GM23338 (cell line): ENCODE results near the gene MMP28. TPM values are rescaled to one million over a fixed set of nuclear protein-coding genes. Genes with fewer than 3 reads are reported as not detected.
A peak's percentile ranks its signal among the peaks of the same experiment; 100 is the strongest.

Experiments
- ATAC-seq: fragments of 200-7000 bp; cut with Tn5 transposase; 3 replicates; pipeline ENCODE4 v1.9.1; 2020
- DNase-seq: peaks from one replicate; pipeline ENCODE4 v3.0.0-alpha.2; 2015; ENCODE audit warnings: low spot score
- H2AFZ ChIP-seq: fragments of 200-600 bp; sonication (generic); 2 replicates; pipeline ENCODE4 v1.8.0; 2016; ENCODE audit warnings: antibody characterized with exemption, mild to moderate bottlenecking, moderate library complexity
- H3F3A ChIP-seq: fragments of 200-600 bp; sonication (generic); replicated peaks from 2 replicates; pipeline ENCODE4 v1.8.0; 2017; ENCODE audit warnings: antibody characterized with exemption, mixed run types, low read depth
- H3K27ac ChIP-seq: fragments of 200-600 bp; sonication (generic); 2 replicates; pipeline ENCODE4 v1.6.1; 2016; ENCODE audit warnings: low read depth
- H3K27me3 ChIP-seq: fragments of 200-600 bp; sonication (generic); 2 replicates; pipeline ENCODE4 v1.8.0; 2016; ENCODE audit warnings: mild to moderate bottlenecking, mixed run types, moderate library complexity; ENCODE audit not compliant: insufficient read depth
- H3K36me3 ChIP-seq: fragments of 200-600 bp; sonication (generic); 2 replicates; pipeline ENCODE4 v1.8.0; 2016; ENCODE audit warnings: mild to moderate bottlenecking; ENCODE audit not compliant: insufficient read depth
- H3K4me1 ChIP-seq: fragments of 200-600 bp; sonication (generic); 2 replicates; pipeline ENCODE4 v1.8.0; 2016; ENCODE audit warnings: mild to moderate bottlenecking, moderate library complexity; ENCODE audit not compliant: insufficient read depth
- H3K4me2 ChIP-seq: fragments of 200-600 bp; sonication (generic); 2 replicates; pipeline ENCODE4 v1.7.1; 2017; ENCODE audit warnings: mixed run types
- H3K4me3 ChIP-seq: fragments of 200-600 bp; sonication (generic); 2 replicates; pipeline ENCODE4 v1.6.1; 2016; ENCODE audit warnings: mixed run types
- H3K79me2 ChIP-seq: fragments of 200-600 bp; sonication (generic); replicated peaks from 2 replicates; pipeline ENCODE4 v1.8.0; 2017; ENCODE audit warnings: mild to moderate bottlenecking; ENCODE audit not compliant: insufficient read depth
- H3K9me2 ChIP-seq: fragments of 200-600 bp; sonication (generic); 2 replicates; pipeline ENCODE4 v1.8.0; 2017; ENCODE audit not compliant: insufficient read depth
- H4K20me1 ChIP-seq: fragments of 200-600 bp; sonication (generic); replicated peaks from 2 replicates; pipeline ENCODE4 v1.8.0; 2017; ENCODE audit warnings: mild to moderate bottlenecking; ENCODE audit not compliant: insufficient read depth
- H3K27ac Mint-ChIP-seq: 2 replicates; pipeline ENCODE4 v1.8.0; 2020; ENCODE audit warnings: inconsistent platforms, mild to moderate bottlenecking, moderate library complexity, mixed read lengths
- H3K27me3 Mint-ChIP-seq: 3 replicates; pipeline ENCODE4 v1.8.0; 2022; ENCODE audit warnings: low read depth, mild to moderate bottlenecking, moderate library complexity, mixed read lengths, inconsistent platforms; ENCODE audit not compliant: insufficient read depth, poor library complexity
- H3K36me3 Mint-ChIP-seq: 3 replicates; pipeline ENCODE4 v1.8.0; 2021; ENCODE audit warnings: low read depth, mild to moderate bottlenecking, inconsistent platforms, moderate library complexity, mixed read lengths
- H3K4me1 Mint-ChIP-seq: 3 replicates; pipeline ENCODE4 v1.8.0; 2020; ENCODE audit warnings: mild to moderate bottlenecking, inconsistent platforms, mixed read lengths
- H3K4me3 Mint-ChIP-seq: 3 replicates; pipeline ENCODE4 v1.8.0; 2021; ENCODE audit warnings: moderate library complexity, mild to moderate bottlenecking, inconsistent platforms, mixed read lengths
- H3K9me3 Mint-ChIP-seq: 3 replicates; pipeline ENCODE4 v1.8.0; 2020; ENCODE audit warnings: moderate library complexity, mild to moderate bottlenecking, inconsistent platforms, mixed read lengths
- CREB1 ChIP-seq: fragments of 250-450 bp; sonication (Bioruptor Pico); IDR thresholded peaks from 2 replicates; pipeline ENCODE4 v1.5.0; 2020; ENCODE audit warnings: low read depth, mild to moderate bottlenecking, moderate library complexity
- EZH2 ChIP-seq: fragments of 200-600 bp; sonication (generic); IDR thresholded peaks from one replicate; pipeline ENCODE4 v1.8.0; 2017; ENCODE audit warnings: antibody characterized with exemption, mild to moderate bottlenecking, low read depth; ENCODE audit not compliant: unreplicated experiment
- EZH2phosphoT487 ChIP-seq: fragments of 200-600 bp; sonication (generic); IDR thresholded peaks from one replicate; pipeline ENCODE4 v1.8.1; 2018; ENCODE audit warnings: antibody characterized with exemption; ENCODE audit not compliant: unreplicated experiment
- JUNB ChIP-seq: IDR thresholded peaks from one replicate; pipeline ENCODE4 v1.6.1; 2016; ENCODE audit warnings: antibody characterized with exemption; ENCODE audit not compliant: unreplicated experiment
- NANOG ChIP-seq: IDR thresholded peaks from 2 replicates; pipeline ENCODE4 v1.6.1; 2016; ENCODE audit warnings: antibody characterized with exemption, borderline replicate concordance
- POLR2AphosphoS5 ChIP-seq: IDR thresholded peaks from 2 replicates; pipeline ENCODE4 v1.6.1; 2016; ENCODE audit warnings: antibody characterized with exemption, low read depth
- STAT1 ChIP-seq: IDR thresholded peaks from one replicate; pipeline ENCODE4 v1.6.1; 2016; ENCODE audit warnings: antibody characterized with exemption; ENCODE audit not compliant: unreplicated experiment
- ZNF114 ChIP-seq: fragments of 250-450 bp; sonication (Bioruptor Pico); IDR thresholded peaks from 2 replicates; pipeline ENCODE4 v1.5.0; 2020; ENCODE audit warnings: mild to moderate bottlenecking, moderate library complexity
- ZNF331 ChIP-seq: fragments of 250-450 bp; sonication (Bioruptor Pico); IDR thresholded peaks from 2 replicates; pipeline ENCODE4 v1.5.0; 2020; ENCODE audit warnings: low read depth, mild to moderate bottlenecking, moderate library complexity
- polyA plus RNA-seq: library from polyadenylated mRNA; unstranded; fragments of >200 nt; fragmentation: Nextera tagmentation; extraction: Ambion mirVana; gene quantifications from 2 replicates; pipeline ENCODE4 v1.2.1, GENCODE V29; 2016
- total RNA-seq: library from RNA; depleted of rRNA; stranded (reverse); fragments of >200 nt; shearing (Covaris generic); gene quantifications from 2 replicates; pipeline ENCODE4 v1.2.3, GENCODE V29; 2014
- TF ChIP-seq, protein P1 (sequence below): IDR thresholded peaks from one replicate; pipeline ENCODE4 v1.6.1; 2018; ENCODE audit warnings: antibody characterized with exemption; ENCODE audit not compliant: unreplicated experiment
- TF ChIP-seq, protein P2 (sequence below): IDR thresholded peaks from 2 replicates; pipeline ENCODE4 v1.6.1; 2016; ENCODE audit warnings: antibody characterized with exemption
- TF ChIP-seq, protein P3 (sequence below), 2 experiments: fragments of 200-600 bp in 1 of 2; sonication (generic) in 1 of 2; conservative IDR thresholded peaks; 2 replicates each; pipeline versions ENCODE4 v1.5.1 to v1.6.1; 2016 to 2017; ENCODE audit warnings: antibody characterized with exemption in 2 of 2, low read depth in 2 of 2, mild to moderate bottlenecking in 2 of 2, moderate library complexity in 1 of 2

The MMP28 gene
- total and polyA plus RNA-seq, 2 experiments from 2014 or later = not detected

DNA sequence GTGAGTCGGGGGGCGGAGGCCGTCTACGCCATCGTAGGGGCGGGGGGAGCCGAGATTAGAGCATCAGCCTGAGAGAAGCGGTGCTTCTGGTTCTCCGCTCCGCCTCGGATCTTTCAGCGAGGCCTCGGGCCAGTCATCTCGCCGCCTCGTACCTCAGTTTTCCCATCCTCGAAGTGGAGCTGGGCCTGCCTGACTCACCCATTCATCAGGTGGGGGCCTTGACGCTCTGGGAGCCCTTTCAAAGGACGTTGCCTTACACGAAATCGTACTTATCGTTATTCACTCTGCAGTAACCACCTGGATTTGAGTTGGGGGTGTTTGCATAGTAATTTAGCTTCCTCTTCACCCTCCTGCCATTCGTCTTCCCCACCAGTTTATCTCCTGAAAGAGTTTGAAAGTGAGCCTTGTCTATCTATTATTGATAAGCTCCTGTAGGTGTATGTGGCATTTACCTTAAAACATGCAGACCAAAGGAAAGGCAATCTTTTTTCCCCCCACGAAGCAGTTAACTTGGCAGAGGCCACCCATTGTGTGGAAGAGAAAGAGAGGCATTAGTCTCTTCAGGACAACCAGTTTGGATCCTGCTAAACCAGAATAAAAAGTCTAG is 14.5 kb upstream of the MMP28 start (continued):
- no peak for TF ChIP-seq EZH2phosphoT487
- no peak for TF ChIP-seq STAT1
- no peak for TF ChIP-seq POLR2AphosphoS5
- TF ChIP-seq EZH2 = no peak
- no peak for TF ChIP-seq ZNF331
- TF ChIP-seq, protein P1, sequence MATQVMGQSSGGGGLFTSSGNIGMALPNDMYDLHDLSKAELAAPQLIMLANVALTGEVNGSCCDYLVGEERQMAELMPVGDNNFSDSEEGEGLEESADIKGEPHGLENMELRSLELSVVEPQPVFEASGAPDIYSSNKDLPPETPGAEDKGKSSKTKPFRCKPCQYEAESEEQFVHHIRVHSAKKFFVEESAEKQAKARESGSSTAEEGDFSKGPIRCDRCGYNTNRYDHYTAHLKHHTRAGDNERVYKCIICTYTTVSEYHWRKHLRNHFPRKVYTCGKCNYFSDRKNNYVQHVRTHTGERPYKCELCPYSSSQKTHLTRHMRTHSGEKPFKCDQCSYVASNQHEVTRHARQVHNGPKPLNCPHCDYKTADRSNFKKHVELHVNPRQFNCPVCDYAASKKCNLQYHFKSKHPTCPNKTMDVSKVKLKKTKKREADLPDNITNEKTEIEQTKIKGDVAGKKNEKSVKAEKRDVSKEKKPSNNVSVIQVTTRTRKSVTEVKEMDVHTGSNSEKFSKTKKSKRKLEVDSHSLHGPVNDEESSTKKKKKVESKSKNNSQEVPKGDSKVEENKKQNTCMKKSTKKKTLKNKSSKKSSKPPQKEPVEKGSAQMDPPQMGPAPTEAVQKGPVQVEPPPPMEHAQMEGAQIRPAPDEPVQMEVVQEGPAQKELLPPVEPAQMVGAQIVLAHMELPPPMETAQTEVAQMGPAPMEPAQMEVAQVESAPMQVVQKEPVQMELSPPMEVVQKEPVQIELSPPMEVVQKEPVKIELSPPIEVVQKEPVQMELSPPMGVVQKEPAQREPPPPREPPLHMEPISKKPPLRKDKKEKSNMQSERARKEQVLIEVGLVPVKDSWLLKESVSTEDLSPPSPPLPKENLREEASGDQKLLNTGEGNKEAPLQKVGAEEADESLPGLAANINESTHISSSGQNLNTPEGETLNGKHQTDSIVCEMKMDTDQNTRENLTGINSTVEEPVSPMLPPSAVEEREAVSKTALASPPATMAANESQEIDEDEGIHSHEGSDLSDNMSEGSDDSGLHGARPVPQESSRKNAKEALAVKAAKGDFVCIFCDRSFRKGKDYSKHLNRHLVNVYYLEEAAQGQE = no peak
- TF ChIP-seq JUNB = no peak
- no peak for TF ChIP-seq NANOG
- TF ChIP-seq ZNF114 (CRISPR knock-in tag) = no peak
- TF ChIP-seq CREB1 (CRISPR knock-in tag) = no peak
- TF ChIP-seq, protein P2, sequence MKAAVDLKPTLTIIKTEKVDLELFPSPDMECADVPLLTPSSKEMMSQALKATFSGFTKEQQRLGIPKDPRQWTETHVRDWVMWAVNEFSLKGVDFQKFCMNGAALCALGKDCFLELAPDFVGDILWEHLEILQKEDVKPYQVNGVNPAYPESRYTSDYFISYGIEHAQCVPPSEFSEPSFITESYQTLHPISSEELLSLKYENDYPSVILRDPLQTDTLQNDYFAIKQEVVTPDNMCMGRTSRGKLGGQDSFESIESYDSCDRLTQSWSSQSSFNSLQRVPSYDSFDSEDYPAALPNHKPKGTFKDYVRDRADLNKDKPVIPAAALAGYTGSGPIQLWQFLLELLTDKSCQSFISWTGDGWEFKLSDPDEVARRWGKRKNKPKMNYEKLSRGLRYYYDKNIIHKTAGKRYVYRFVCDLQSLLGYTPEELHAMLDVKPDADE = no peak

DNA sequence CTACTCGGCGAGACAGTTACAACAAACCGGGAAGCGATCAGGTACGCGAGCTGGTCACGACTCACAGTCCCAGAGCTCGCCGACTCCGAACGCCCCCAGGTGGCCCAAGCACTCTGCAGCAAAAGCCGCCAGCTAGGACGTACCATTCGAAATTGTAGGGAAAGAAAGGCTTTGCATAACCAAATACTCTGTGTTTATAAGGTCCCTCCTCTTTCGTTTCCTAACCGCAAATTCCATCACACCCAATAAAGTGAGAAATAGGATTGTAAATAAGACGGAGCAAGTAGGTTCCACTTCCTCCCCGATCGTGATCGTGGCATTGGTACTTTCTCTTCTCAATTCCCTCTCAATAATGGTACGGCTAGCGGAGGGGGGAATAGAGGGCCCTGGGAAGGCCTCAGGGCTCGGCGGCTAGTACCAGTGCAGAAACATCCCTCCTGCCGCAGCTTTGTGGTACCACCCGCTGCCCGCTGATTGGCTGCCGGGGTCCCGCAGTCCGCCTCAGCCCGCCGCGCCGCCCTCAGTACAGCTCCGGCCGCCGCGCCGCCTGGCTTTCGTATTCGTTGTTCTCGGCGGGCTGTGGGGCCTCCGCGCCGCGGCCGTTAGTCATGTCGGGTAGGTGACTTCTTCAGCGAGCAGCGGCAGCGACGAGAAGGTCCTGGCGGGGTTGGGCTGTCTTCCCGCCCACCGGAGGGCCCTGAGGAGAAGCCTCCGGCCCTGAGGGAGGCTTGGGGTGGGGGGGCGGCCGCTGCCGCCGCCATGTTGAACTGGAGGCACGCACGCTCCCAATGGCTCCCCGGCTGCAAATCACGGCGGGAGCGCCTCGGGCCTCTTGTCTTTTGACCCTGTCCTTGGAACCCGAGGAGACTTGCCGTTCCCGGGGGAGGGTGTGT is 13.8 kb upstream of the MMP28 start, which contains the start of gene TAF15:
Gene TAF15 (plus strand): TSS at position 523 of the 893 bp plus-strand sequence. CDS start 86 bp downstream, at position 609.
- Mint-ChIP-seq H3K4me1 (peaks cover 27% of the 10 kb centered on the region), H3K36me3 (peaks cover 32% of the 10 kb centered on the region), H3K27me3 (peaks cover 9% of the 10 kb centered on the region), H3K27ac (peak within 1 kb of the TSS; percentile 100), H3K4me3 (peak within 1 kb of the TSS; percentile 95), H3K9me3 (no peaks in the 10 kb centered on the region; the same call in 2 of the 3 replicates)
- ATAC-seq = peak; percentile 91
- H3K4me2 ChIP-seq = peak within 1 kb of the TSS; percentile 92
- H3K36me3 ChIP-seq = no peaks in the 10 kb centered on the region
- H3K79me2 ChIP-seq = peaks cover 48% of the 10 kb centered on the region
- H2AFZ ChIP-seq = peak within 1 kb of the TSS; percentile 1
- H3K9me2 ChIP-seq = no peaks in the 10 kb centered on the region
- H4K20me1 ChIP-seq = peaks cover 35% of the 10 kb centered on the region
- H3K27me3 ChIP-seq = no peaks in the 10 kb centered on the region
- no peaks in the 10 kb centered on the region for H3F3A ChIP-seq
- H3K4me1 ChIP-seq = peaks cover 21% of the 10 kb centered on the region
- H3K27ac ChIP-seq = peak within 1 kb of the TSS; percentile 89
- peak; percentile 98 for DNase-seq
- H3K4me3 ChIP-seq = peak within 1 kb of the TSS; percentile 97
- TF ChIP-seq NANOG = no peak
- TF ChIP-seq, protein P3, sequence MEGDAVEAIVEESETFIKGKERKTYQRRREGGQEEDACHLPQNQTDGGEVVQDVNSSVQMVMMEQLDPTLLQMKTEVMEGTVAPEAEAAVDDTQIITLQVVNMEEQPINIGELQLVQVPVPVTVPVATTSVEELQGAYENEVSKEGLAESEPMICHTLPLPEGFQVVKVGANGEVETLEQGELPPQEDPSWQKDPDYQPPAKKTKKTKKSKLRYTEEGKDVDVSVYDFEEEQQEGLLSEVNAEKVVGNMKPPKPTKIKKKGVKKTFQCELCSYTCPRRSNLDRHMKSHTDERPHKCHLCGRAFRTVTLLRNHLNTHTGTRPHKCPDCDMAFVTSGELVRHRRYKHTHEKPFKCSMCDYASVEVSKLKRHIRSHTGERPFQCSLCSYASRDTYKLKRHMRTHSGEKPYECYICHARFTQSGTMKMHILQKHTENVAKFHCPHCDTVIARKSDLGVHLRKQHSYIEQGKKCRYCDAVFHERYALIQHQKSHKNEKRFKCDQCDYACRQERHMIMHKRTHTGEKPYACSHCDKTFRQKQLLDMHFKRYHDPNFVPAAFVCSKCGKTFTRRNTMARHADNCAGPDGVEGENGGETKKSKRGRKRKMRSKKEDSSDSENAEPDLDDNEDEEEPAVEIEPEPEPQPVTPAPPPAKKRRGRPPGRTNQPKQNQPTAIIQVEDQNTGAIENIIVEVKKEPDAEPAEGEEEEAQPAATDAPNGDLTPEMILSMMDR (conservative IDR thresholded peaks at IDR 0.05; ENCODE audit: low read depth in 2 of 2) = peak; percentile 66 to 68
